Measurements from ENCODE around the gene IRX4.
A peak's percentile ranks its signal among the peaks of the same experiment; 100 is the strongest.

Gene IRX4

DNA sequence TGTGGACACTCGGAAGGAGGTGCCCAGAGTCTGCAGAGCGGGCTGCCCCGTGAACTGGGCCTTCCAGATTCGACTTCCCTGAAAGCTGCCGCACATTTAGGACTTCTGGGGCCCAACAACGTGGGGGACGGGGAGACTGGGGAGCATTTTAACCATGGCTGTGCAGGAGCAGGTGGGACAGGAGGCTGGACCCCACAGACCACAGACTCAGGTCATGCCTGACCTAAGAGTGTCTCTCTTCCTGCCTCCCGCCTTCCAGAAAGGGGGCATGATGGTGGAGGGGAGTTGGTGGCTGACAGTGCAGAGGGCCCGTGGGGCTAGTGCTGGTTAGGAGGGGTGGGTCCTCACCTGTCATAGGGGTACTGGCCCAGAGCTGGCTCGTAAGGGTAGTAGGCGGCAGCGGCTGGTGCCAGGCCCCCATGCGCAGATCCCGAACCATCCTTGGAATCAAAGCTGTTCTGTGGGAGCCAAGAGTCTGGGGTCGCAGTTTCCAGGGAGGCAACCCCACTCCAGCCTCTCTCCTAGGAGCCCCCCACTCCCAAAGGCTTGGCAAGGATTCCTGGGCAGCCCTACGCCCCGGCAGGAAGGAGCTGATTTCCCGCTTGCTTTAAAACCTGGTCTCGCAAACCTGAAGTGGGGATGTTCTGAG lies 2.2 kb downstream of the IRX4 start:
- no peak for DNase-seq
- CTCF ChIA-PET, result no interaction called here
- H3K36me3 ChIP-seq (ENCODE audit: control insufficient read depth in 4 of 4, insufficient read depth in 4 of 4, low read length in 3 of 4), result no peaks in the 10 kb centered on the region
- WGBS (ENCODE audit: insufficient coverage), result 12% methylated on average over 8 of the region's 19 CpGs
- no peaks in the 10 kb centered on the region for H3K9me3 ChIP-seq (ENCODE audit: control extremely low read depth in 1 of 5, control insufficient read depth in 4 of 5, insufficient read depth in 2 of 5, low read depth in 1 of 5, low read length in 4 of 5)
- no peak overlapping the region for H3K4me3 ChIP-seq (ENCODE audit: control insufficient read depth in 1 of 7, extremely low read depth in 1 of 7, insufficient read depth in 4 of 7, low read depth in 2 of 7, low read length in 6 of 7)
- H3K27me3 ChIP-seq (replicated peaks in 2 of 5; ENCODE audit: control insufficient read depth in 4 of 5, insufficient read depth in 5 of 5, low read length in 4 of 5), result peaks cover 9 to 99% (median 45%) of the 10 kb centered on the region in 5 experiments
- peaks cover 0 to 40% (median 14%) of the 10 kb centered on the region in 4 experiments for H3K4me1 ChIP-seq (ENCODE audit: control extremely low read depth in 1 of 4, control insufficient read depth in 4 of 4, insufficient read depth in 4 of 4, low read length in 3 of 4)
- no peak overlapping the region for H3K27ac ChIP-seq (ENCODE audit: insufficient read depth in 1 of 2, low read depth in 1 of 2, low read length in 2 of 2, poor library complexity in 1 of 2, severe bottlenecking in 2 of 2)
- POLR2A ChIA-PET, result no interaction called here

DNA sequence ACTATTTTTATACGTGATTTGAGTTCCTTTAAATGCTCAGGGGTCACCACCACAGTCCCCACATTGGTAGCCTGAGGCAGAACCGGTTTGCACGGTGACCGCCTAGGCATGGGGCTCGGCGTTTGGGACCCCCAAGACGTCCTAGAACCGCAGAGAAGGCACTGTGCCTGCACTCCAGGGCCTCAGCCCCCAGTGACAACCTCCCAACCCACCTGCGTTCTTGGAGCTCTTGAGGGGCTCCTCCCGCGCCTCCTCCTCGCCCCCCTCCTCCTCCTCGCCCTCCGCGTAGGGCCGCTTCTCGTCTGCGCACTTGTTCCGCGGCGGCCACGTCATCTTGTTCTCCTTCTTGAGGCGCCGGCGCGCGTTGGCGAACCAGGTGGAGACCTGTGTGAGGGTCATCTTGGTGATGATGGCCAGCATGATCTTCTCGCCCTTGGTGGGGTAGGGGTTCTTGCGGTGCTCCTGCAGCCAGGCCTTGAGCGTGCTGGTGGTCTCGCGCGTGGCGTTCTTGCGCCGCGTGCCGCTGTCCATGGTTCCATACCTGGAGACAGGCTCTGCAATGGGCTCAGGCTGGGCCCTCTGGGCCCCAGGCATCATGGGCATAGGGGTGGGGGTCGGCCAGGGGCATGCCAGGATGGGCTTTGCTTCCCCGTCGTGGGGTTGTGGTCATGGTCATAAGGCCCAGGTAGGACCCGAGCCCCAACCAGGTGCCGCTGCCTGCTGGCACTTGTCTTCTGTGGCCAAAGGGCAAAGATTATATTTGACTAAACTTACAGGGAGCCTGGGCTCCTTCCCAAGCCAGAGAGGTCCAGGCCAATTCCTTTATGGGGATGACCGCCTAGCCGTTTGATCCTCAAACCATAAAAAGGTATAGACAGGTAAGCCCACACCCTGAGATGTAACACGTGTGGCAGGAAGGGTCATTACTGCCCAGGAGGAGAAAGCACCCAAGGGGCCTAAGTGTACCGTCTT lies 3.1 kb downstream of the IRX4 start:
- Histone ChIP-seq H3K4me3 (ENCODE audit: control insufficient read depth in 1 of 7, extremely low read depth in 1 of 7, insufficient read depth in 4 of 7, low read depth in 2 of 7, low read length in 6 of 7) (no peak overlapping the region), H3K27ac (ENCODE audit: insufficient read depth in 1 of 2, low read depth in 1 of 2, low read length in 2 of 2, poor library complexity in 1 of 2, severe bottlenecking in 2 of 2) (no peak overlapping the region), H3K4me1 (ENCODE audit: control extremely low read depth in 1 of 4, control insufficient read depth in 4 of 4, insufficient read depth in 4 of 4, low read length in 3 of 4) (peaks cover 0 to 41% (median 16%) of the 10 kb centered on the region in 4 experiments), H3K9me3 (ENCODE audit: control extremely low read depth in 1 of 5, control insufficient read depth in 4 of 5, insufficient read depth in 2 of 5, low read depth in 1 of 5, low read length in 4 of 5) (no peaks in the 10 kb centered on the region), H3K27me3 (replicated peaks in 2 of 5; ENCODE audit: control insufficient read depth in 4 of 5, insufficient read depth in 5 of 5, low read length in 4 of 5) (peaks cover 9 to 99% (median 46%) of the 10 kb centered on the region in 5 experiments), H3K36me3 (ENCODE audit: control insufficient read depth in 4 of 4, insufficient read depth in 4 of 4, low read length in 3 of 4) (no peaks in the 10 kb centered on the region)
- DNase-seq, result no peak
- ChIA-PET CTCF (no interaction called here), POLR2A (no interaction called here)
- 13% methylated on average over 31 of the region's 48 CpGs for WGBS (ENCODE audit: insufficient coverage)

DNA sequence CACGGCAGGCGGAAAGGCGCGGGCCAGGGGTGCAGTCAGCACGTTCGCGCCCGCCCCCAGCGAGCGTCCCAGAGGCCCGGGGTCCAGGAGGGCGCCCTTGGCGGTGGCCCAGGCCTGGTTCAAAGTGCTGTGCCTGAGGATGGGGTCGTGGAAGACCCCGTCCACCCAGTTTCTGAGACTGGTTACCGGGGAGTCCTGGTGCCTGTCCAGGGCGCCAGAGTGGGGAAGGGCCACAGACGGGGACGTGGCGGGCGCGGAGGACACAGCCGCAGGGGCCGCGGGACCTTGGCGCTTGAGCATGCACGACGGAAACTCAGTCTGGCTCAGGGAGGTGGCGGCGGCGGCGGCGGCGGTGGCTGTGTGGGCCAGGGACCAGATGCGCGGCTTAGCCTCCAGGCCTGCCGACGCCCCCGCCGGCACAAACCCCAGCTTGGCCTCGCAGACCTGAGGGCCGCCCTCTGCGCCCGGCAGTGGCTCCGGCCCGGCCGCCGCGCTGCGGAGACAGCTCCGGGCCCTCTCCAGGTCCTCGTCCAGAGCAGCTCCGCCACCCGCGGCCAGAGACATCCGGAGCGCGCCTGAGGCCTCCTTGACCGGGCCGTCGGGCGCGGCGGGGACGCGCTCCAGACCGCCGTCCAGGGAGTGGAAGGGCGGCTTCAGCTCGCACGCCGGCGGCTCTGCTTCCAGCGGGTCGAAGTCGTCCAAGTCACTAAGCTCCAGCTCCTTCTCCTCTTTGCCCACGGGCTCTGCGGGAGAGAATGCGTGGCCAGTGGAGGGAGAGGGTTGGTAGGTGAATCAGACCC lies 4.5 kb downstream of the IRX4 start:
- H3K27ac ChIP-seq (ENCODE audit: insufficient read depth in 1 of 2, low read depth in 1 of 2, low read length in 2 of 2, poor library complexity in 1 of 2, severe bottlenecking in 2 of 2), result no peak overlapping the region
- WGBS (ENCODE audit: insufficient coverage), result 5% methylated on average over 68 of the region's 79 CpGs
- POLR2A ChIA-PET, result no interaction called here
- H3K9me3 ChIP-seq (ENCODE audit: control extremely low read depth in 1 of 5, control insufficient read depth in 4 of 5, insufficient read depth in 2 of 5, low read depth in 1 of 5, low read length in 4 of 5), result no peaks in the 10 kb centered on the region
- H3K36me3 ChIP-seq (ENCODE audit: control insufficient read depth in 4 of 4, insufficient read depth in 4 of 4, low read length in 3 of 4), result no peaks in the 10 kb centered on the region
- no peak for DNase-seq
- no peak overlapping the region for H3K4me3 ChIP-seq (ENCODE audit: control insufficient read depth in 1 of 7, extremely low read depth in 1 of 7, insufficient read depth in 4 of 7, low read depth in 2 of 7, low read length in 6 of 7)
- CTCF ChIA-PET, result no interaction called here
- H3K27me3 ChIP-seq (replicated peaks in 2 of 5; ENCODE audit: control insufficient read depth in 4 of 5, insufficient read depth in 5 of 5, low read length in 4 of 5), result peaks cover 4 to 99% (median 49%) of the 10 kb centered on the region in 5 experiments
- peaks cover 0 to 32% (median 11%) of the 10 kb centered on the region in 4 experiments for H3K4me1 ChIP-seq (ENCODE audit: control extremely low read depth in 1 of 4, control insufficient read depth in 4 of 4, insufficient read depth in 4 of 4, low read length in 3 of 4)

DNA sequence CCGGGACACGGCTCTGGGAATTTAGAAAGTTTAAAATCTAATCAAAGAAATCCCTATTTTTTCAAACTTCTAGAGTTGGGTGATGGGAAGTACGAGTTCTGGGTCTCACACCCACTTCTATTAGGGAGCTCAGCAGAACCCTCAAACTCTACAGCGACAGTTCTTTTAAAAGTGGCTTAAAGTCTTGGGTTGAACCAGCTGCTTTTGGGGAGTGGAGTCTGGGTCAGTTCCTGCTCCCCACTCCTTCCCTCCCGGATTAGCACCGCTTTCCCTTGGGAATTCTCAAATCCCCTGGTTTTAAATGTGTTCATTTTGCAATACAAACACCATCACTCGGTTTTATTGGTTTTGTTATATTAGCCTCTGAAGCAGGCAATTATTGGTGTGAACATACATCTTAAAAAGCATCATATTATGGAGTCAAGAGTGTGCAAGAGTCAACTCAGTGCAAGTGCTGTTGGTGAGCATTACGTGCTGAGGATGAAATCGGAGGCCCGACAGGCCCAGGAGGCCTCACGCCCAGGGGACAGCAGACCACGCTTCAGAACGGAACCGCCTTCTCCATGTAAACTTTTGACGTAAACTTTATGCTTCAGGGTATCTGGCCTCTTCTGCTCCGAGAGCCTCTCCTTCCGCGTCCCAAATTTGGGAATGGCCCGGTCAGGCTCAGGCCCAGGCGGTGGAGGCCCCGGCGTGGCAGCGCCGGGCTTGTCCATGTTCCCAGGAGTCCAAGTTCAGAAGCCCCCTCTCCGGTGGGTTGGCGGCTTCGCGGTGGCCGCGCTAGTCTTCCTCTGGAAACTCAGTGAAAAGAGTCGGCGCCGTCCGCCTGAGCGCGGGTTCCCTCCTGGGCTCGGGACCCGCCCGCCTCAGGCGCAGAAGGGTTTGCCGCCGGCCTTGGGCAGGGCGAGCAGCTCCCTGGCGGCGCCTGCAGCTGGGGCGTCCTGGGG lies 5.3 kb downstream of the IRX4 start:
- POLR2A ChIA-PET, result no interaction called here
- 8% methylated on average over 39 of the region's 46 CpGs for WGBS (ENCODE audit: insufficient coverage)
- CTCF ChIA-PET, result no interaction called here
- H3K4me1 ChIP-seq (ENCODE audit: control extremely low read depth in 1 of 4, control insufficient read depth in 4 of 4, insufficient read depth in 4 of 4, low read length in 3 of 4), result peaks cover 0 to 24% (median 7%) of the 10 kb centered on the region in 4 experiments
- DNase-seq, result peak in 1 of 3 donors; percentile 28
- no peaks in the 10 kb centered on the region for H3K36me3 ChIP-seq (ENCODE audit: control insufficient read depth in 4 of 4, insufficient read depth in 4 of 4, low read length in 3 of 4)
- peaks cover 4 to 99% (median 48%) of the 10 kb centered on the region in 5 experiments for H3K27me3 ChIP-seq (replicated peaks in 2 of 5; ENCODE audit: control insufficient read depth in 4 of 5, insufficient read depth in 5 of 5, low read length in 4 of 5)
- H3K4me3 ChIP-seq (ENCODE audit: control insufficient read depth in 1 of 7, extremely low read depth in 1 of 7, insufficient read depth in 4 of 7, low read depth in 2 of 7, low read length in 6 of 7), result no peak overlapping the region
- no peaks in the 10 kb centered on the region for H3K9me3 ChIP-seq (ENCODE audit: control extremely low read depth in 1 of 5, control insufficient read depth in 4 of 5, insufficient read depth in 2 of 5, low read depth in 1 of 5, low read length in 4 of 5)
- H3K27ac ChIP-seq (ENCODE audit: insufficient read depth in 1 of 2, low read depth in 1 of 2, low read length in 2 of 2, poor library complexity in 1 of 2, severe bottlenecking in 2 of 2), result no peak overlapping the region

DNA sequence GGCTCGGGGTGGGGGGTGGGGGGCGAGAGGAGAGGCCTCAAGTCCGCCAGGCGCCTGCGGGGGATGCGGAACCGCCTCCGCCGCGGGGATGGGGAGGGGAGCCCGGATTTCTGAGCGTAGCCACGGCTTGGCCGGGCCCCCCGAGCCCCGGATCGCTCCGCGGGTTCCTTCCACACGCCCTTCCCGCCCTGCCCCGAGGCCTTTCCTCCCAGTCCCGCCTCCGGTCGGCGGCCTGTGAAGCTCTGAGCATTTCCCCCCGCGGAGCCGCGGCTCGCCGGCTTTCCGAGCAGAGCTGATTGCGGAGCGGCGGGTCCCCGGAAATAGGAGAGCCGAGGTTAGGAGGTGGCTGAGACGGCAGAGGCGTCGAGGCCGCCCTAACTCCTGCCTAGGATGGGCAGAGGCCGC lies 6.1 kb downstream of the IRX4 start:
- CTCF ChIA-PET, result no interaction called here

DNA sequence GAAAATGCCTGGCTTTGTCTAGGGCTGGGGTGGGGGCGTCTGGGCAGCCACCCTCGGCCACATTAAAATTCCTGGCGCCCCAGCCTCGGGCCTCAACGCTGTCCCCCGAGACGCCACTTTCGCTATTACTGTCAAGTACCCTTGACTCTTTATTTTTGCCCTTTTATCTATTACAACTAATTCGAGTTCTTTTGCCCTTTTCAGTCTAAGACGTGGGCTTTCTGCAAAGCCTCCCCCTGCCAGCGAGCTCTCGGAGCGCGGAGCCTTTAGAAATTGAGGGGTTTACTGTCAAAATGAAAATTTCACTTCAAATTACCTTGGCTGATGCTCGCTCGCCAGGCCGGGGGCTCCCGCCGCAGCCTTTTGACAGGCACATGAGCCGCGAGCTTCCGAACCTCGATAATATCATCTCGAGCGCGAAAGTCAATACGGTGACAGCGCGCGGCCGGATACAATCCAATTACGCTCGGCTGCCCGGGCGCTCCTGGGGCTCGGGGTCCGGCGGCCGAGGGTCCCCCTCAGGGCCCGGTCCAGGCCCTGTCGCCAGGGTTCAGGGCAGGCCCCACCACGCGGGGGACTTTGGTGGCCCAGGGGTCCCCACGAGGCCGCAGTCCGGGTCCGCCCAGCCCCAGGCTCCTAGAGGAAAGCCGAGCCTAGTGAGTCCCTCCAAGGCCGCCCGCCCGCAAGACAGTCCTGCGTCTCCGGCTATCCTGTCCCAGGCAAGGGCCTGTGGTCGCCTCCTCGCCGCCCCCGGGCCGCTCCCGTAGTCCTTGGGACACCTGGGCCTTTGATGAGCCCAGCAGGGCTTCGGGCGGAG lies 6.7 kb downstream of the IRX4 start:
- Histone ChIP-seq H3K27ac (ENCODE audit: insufficient read depth in 1 of 2, low read depth in 1 of 2, low read length in 2 of 2, poor library complexity in 1 of 2, severe bottlenecking in 2 of 2) (no peak overlapping the region), H3K9me3 (ENCODE audit: control extremely low read depth in 1 of 5, control insufficient read depth in 4 of 5, insufficient read depth in 2 of 5, low read depth in 1 of 5, low read length in 4 of 5) (peaks cover 0 to under 1% (median 0%) of the 10 kb centered on the region in 5 experiments), H3K36me3 (ENCODE audit: control insufficient read depth in 4 of 4, insufficient read depth in 4 of 4, low read length in 3 of 4) (no peaks in the 10 kb centered on the region), H3K4me1 (ENCODE audit: control extremely low read depth in 1 of 4, control insufficient read depth in 4 of 4, insufficient read depth in 4 of 4, low read length in 3 of 4) (peaks cover 0 to 13% (median 6%) of the 10 kb centered on the region in 4 experiments), H3K27me3 (replicated peaks in 2 of 5; ENCODE audit: control insufficient read depth in 4 of 5, insufficient read depth in 5 of 5, low read length in 4 of 5) (peaks cover 4 to 98% (median 46%) of the 10 kb centered on the region in 5 experiments), H3K4me3 (ENCODE audit: control insufficient read depth in 1 of 7, extremely low read depth in 1 of 7, insufficient read depth in 4 of 7, low read depth in 2 of 7, low read length in 6 of 7) (peak overlapping the region in 1 of 7 experiments; percentile 16)
- DNase-seq, result no peak
- ChIA-PET POLR2A (no interaction called here), CTCF (no interaction called here)
- WGBS (ENCODE audit: insufficient coverage), result 2% methylated on average over 47 of the region's 61 CpGs

More for the DNA sequence above, 6.1 kb downstream of the IRX4 start:
- peak overlapping the region in 1 of 7 experiments; percentile 8 for H3K4me3 ChIP-seq (ENCODE audit: control insufficient read depth in 1 of 7, extremely low read depth in 1 of 7, insufficient read depth in 4 of 7, low read depth in 2 of 7, low read length in 6 of 7)
- POLR2A ChIA-PET, result no interaction called here
- peaks cover 0 to 18% (median 6%) of the 10 kb centered on the region in 4 experiments for H3K4me1 ChIP-seq (ENCODE audit: control extremely low read depth in 1 of 4, control insufficient read depth in 4 of 4, insufficient read depth in 4 of 4, low read length in 3 of 4)
- 2% methylated on average over 36 of the region's 43 CpGs for WGBS (ENCODE audit: insufficient coverage)
- H3K36me3 ChIP-seq (ENCODE audit: control insufficient read depth in 4 of 4, insufficient read depth in 4 of 4, low read length in 3 of 4), result no peaks in the 10 kb centered on the region
- peaks cover 4 to 98% (median 46%) of the 10 kb centered on the region in 5 experiments for H3K27me3 ChIP-seq (replicated peaks in 2 of 5; ENCODE audit: control insufficient read depth in 4 of 5, insufficient read depth in 5 of 5, low read length in 4 of 5)
- H3K9me3 ChIP-seq (ENCODE audit: control extremely low read depth in 1 of 5, control insufficient read depth in 4 of 5, insufficient read depth in 2 of 5, low read depth in 1 of 5, low read length in 4 of 5), result no peaks in the 10 kb centered on the region
- no peak overlapping the region for H3K27ac ChIP-seq (ENCODE audit: insufficient read depth in 1 of 2, low read depth in 1 of 2, low read length in 2 of 2, poor library complexity in 1 of 2, severe bottlenecking in 2 of 2)
- no peak for DNase-seq
